Measurements from ENCODE around the gene SCAMP1. TPM values are rescaled to one million over a fixed set of nuclear protein-coding genes. Genes with fewer than 3 reads are reported as not detected.

The SCAMP1 gene
- total and polyA plus RNA-seq, 2 of the 8 experiments (the other 6 are each of a cell fraction or from before 2014, with no cell fraction given), result 18.6 to 55.9 TPM

- H3K9ac ChIP-seq (replicated peaks in 1 of 4; ENCODE audit: extremely low read depth in 1 of 4, low read depth in 3 of 4, low read length in 3 of 4), result no peak overlapping the region
- no peak overlapping the region for H4K91ac ChIP-seq (replicated peaks; ENCODE audit: insufficient read length, low read length)
- no peaks in the 10 kb centered on the region for H4K20me1 ChIP-seq (replicated peaks in 1 of 2; ENCODE audit: control insufficient read depth in 1 of 2, insufficient read depth in 2 of 2, low read length in 2 of 2)
- no peak overlapping the region for H2AFZ ChIP-seq (ENCODE audit: low read length)
- CTCF ChIA-PET (ENCODE audit: partially characterized antibody), result interaction anchor here (0.6 to 1.2 kb wide), 3 partner anchors 34 to 76 kb away, joined by 3 to 4 read pairs (median 3); partner anchors contain the start of gene SCAMP1
- no peaks in the 10 kb centered on the region for H3K4me1 ChIP-seq (replicated peaks in 1 of 4; ENCODE audit: control insufficient read depth in 3 of 4, insufficient read depth in 4 of 4, low read length in 3 of 4)
- H3K4ac ChIP-seq (replicated peaks; ENCODE audit: insufficient read length, low read depth, low read length), result no peak overlapping the region
- POLR2A ChIA-PET (ENCODE audit: partially characterized antibody), result no interaction called here
- H2BK15ac ChIP-seq (ENCODE audit: low read length), result no peak overlapping the region
- H2BK12ac ChIP-seq (ENCODE audit: low read depth, low read length), result no peak overlapping the region
- no peak overlapping the region for H3K18ac ChIP-seq (ENCODE audit: extremely low read depth, low read length)
- no peak overlapping the region for H3K4me2 ChIP-seq (ENCODE audit: insufficient read depth in 1 of 2, low read depth in 2 of 2, low read length in 2 of 2)
- H2BK5ac ChIP-seq (ENCODE audit: low read depth, low read length), result no peak overlapping the region
- no peaks in the 10 kb centered on the region for H3K23me2 ChIP-seq (ENCODE audit: low read depth, low read length)
- no peak overlapping the region for H2BK20ac ChIP-seq (ENCODE audit: low read length)
- FAIRE-seq (no peak), DNase-seq (ENCODE audit: low read depth in 1 of 2, low spot score in 2 of 2) (no peak)
- no peaks in the 10 kb centered on the region; a peak in 1 of 8 replicates for H3K36me3 ChIP-seq (ENCODE audit: control insufficient read depth in 2 of 4, insufficient read depth in 4 of 4, low read length in 3 of 4)
- no peaks in the 10 kb centered on the region for H3K79me1 ChIP-seq (ENCODE audit: low read depth, low read length)
- no peak overlapping the region for H3K23ac ChIP-seq (ENCODE audit: insufficient read length)
- H2BK120ac ChIP-seq (replicated peaks; ENCODE audit: low read depth, low read length), result no peak overlapping the region
- no peak overlapping the region for H2AK5ac ChIP-seq (ENCODE audit: low read depth, low read length)
- no peaks in the 10 kb centered on the region for H3K9me3 ChIP-seq (ENCODE audit: insufficient read depth in 2 of 2, low read depth in 1 of 2, low read length in 1 of 2)
- no peak overlapping the region for H3K4me3 ChIP-seq (ENCODE audit: extremely low read depth in 1 of 4, insufficient read depth in 2 of 4, low read depth in 3 of 4, low read length in 4 of 4)
- H3K27ac ChIP-seq (ENCODE audit: low read depth, low read length), result no peak overlapping the region
- no peaks in the 10 kb centered on the region for H3K27me3 ChIP-seq (replicated peaks in 1 of 4; ENCODE audit: control insufficient read depth in 3 of 4, extremely low read depth in 1 of 4, insufficient read depth in 3 of 4, low read length in 3 of 4)
- no peak overlapping the region for H4K8ac ChIP-seq (ENCODE audit: extremely low read depth, insufficient read depth, low read length)
- H3K79me2 ChIP-seq (ENCODE audit: control insufficient read depth in 1 of 2, insufficient read depth in 2 of 2, low read length in 2 of 2), result no peaks in the 10 kb centered on the region
- no peak overlapping the region for H3K14ac ChIP-seq (ENCODE audit: insufficient read length)
- no peak overlapping the region for H4K5ac ChIP-seq (ENCODE audit: insufficient read length, low read depth, low read length)
- no peak overlapping the region for H3K56ac ChIP-seq (replicated peaks; ENCODE audit: insufficient read length, low read depth, low read length)
- TF ChIP-seq CBX8 (IDR thresholded peaks at IDR 0.05; ENCODE audit: borderline replicate concordance, low read depth, low read length) (no peak), ASH2L (IDR thresholded peaks at IDR 0.05; ENCODE audit: low read length) (no peak), ATF2 (IDR thresholded peaks at IDR 0.05; ENCODE audit: low read length) (no peak), SIX5 (IDR thresholded peaks at IDR 0.05; ENCODE audit: low read depth, low read length) (no peak), CTBP2 (IDR thresholded peaks at IDR 0.05; ENCODE audit: borderline replicate concordance, insufficient read depth, insufficient read length, low read length) (no peak), RXRA (IDR thresholded peaks at IDR 0.05; ENCODE audit: insufficient read depth, low read depth, low read length) (no peak), JUN (IDR thresholded peaks at IDR 0.05; ENCODE audit: low read depth, low read length) (no peak)
Observed at GRCh38 chr5:78433972-78434371, 73.6 kb downstream of the SCAMP1 start.
